Measurements from ENCODE around the gene RGL4. TPM values are rescaled to one million over a fixed set of nuclear protein-coding genes. Genes with fewer than 3 reads are reported as not detected.

RGL4 gene
- total and polyA plus RNA-seq, 2 experiments from 2014 or later = 0.16 TPM; not detected in 1

- no peak overlapping the region for H3K27ac ChIP-seq (ENCODE audit: low read depth)
- H3K27ac Mint-ChIP-seq = no peak overlapping the region
Observed at GRCh38 chr22:23684026-23684425, 6.8 kb upstream of the RGL4 start.

More at GRCh38 chr22:23684026-23684425, 6.8 kb upstream of the RGL4 start:
- Histone ChIP-seq H2AFZ (no peak overlapping the region), H3F3A (replicated peaks; ENCODE audit: low read depth) (no peaks in the 10 kb centered on the region), H3K9me2 (ENCODE audit: insufficient read depth) (no peaks in the 10 kb centered on the region), H3K36me3 (ENCODE audit: insufficient read depth) (no peaks in the 10 kb centered on the region), H3K4me3 (no peak overlapping the region), H3K4me2 (no peak overlapping the region), H3K79me2 (replicated peaks; ENCODE audit: insufficient read depth) (no peaks in the 10 kb centered on the region), H3K4me1 (ENCODE audit: insufficient read depth) (no peaks in the 10 kb centered on the region), H3K27me3 (ENCODE audit: insufficient read depth) (no peaks in the 10 kb centered on the region), H4K20me1 (replicated peaks; ENCODE audit: insufficient read depth) (peaks cover 4% of the 10 kb centered on the region)
- H3K4me3 Mint-ChIP-seq = no peak overlapping the region
- H3K4me1 Mint-ChIP-seq = no peaks in the 10 kb centered on the region
- TF ChIP-seq CTCF (conservative IDR thresholded peaks at IDR 0.05; ENCODE audit: low read depth in 2 of 2) (no peak), NANOG (IDR thresholded peaks at IDR 0.05; ENCODE audit: borderline replicate concordance) (no peak), REST (IDR thresholded peaks at IDR 0.05; ENCODE audit: unreplicated experiment) (no peak), ZNF331 (CRISPR knock-in tag; IDR thresholded peaks at IDR 0.05; ENCODE audit: low read depth) (no peak), EZH2phosphoT487 (IDR thresholded peaks at IDR 0.05; ENCODE audit: unreplicated experiment) (no peak), JUNB (IDR thresholded peaks at IDR 0.05; ENCODE audit: unreplicated experiment) (no peak), ETS1 (IDR thresholded peaks at IDR 0.05) (no peak), STAT1 (IDR thresholded peaks at IDR 0.05; ENCODE audit: unreplicated experiment) (no peak), CREB1 (CRISPR knock-in tag; IDR thresholded peaks at IDR 0.05; ENCODE audit: low read depth) (no peak), ZNF462 (CRISPR knock-in tag; IDR thresholded peaks at IDR 0.05) (no peak), ZNF114 (CRISPR knock-in tag; IDR thresholded peaks at IDR 0.05) (no peak), EZH2 (IDR thresholded peaks at IDR 0.05; ENCODE audit: low read depth, unreplicated experiment) (no peak), POLR2AphosphoS5 (IDR thresholded peaks at IDR 0.05; ENCODE audit: low read depth) (no peak)
- H3K27me3 Mint-ChIP-seq (ENCODE audit: insufficient read depth, low read depth, poor library complexity) = peaks cover 5% of the 10 kb centered on the region
- no peaks in the 10 kb centered on the region for H3K36me3 Mint-ChIP-seq (ENCODE audit: low read depth)
- DNase-seq (ENCODE audit: low spot score) (no peak), ATAC-seq (no peak)
- no peaks in the 10 kb centered on the region for H3K9me3 Mint-ChIP-seq

All from GM23338 (cell line).